ENCODE data around the gene RABGAP1L. TPM values are rescaled to one million over a fixed set of nuclear protein-coding genes. Genes with fewer than 3 reads are reported as not detected.
A peak's percentile ranks its signal among the peaks of the same experiment; 100 is the strongest.

The RABGAP1L gene
- total RNA-seq, 4 donors from 2014 or later, result 170 to 282 (median 182) TPM

DNA sequence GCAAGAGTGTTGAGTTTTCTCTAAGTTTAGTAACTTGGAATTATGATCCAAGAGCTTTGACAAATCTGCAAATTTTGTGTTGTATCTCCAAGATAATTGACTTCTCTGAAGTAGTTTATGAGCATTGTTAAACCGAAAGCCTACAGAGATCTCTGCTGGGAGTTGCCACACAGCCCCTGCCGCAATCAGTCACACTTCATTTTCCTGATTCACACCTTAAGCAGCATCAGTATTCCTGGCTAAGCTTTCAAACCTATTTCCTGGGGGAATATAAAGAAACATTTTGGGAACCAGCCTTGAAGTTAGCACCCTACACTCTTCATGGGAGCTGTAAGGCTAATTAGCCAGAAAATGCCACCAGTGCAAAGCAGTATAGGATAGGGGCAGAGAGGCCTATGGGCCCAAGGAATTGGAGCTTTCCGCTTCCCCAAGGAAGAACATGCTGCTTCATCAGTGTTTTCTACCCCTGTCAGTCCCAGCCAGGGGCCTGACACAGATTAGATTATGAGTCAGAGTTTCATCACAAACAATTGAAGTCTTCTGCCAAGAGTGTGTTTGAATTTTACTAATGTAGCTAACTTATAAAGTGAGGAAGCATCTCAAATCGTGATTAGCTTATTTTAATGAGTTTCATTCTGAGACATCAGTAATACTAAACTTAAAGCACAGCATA is 817.3 kb downstream of the RABGAP1L start:
- Histone ChIP-seq H3K4me1 (peaks cover 0 to 5% (median under 1%) of the 10 kb centered on the region in 4 donors), H3K9me3 (no peaks in the 10 kb centered on the region), H3K27me3 (no peaks in the 10 kb centered on the region), H3K4me3 (no peak overlapping the region), H3K36me3 (peaks cover 0 to 42% (median 0%) of the 10 kb centered on the region in 3 donors), H3K27ac (no peak overlapping the region)
- no peak for DNase-seq
- TF ChIP-seq CTCF (IDR thresholded peaks at IDR 0.05), result no peak
- no peak for TF ChIP-seq POLR2A (IDR thresholded peaks at IDR 0.05)

- Histone ChIP-seq H3K27ac (no peak overlapping the region), H3K4me3 (no peak overlapping the region), H3K36me3 (peaks cover 0 to 49% (median 0%) of the 10 kb centered on the region in 3 donors), H3K27me3 (no peaks in the 10 kb centered on the region), H3K4me1 (no peaks in the 10 kb centered on the region), H3K9me3 (no peaks in the 10 kb centered on the region)
- TF ChIP-seq POLR2A (IDR thresholded peaks at IDR 0.05), result no peak
- TF ChIP-seq CTCF (IDR thresholded peaks at IDR 0.05), result peak; percentile 42 to 79 (median 74)
- no peak for DNase-seq
Measured at GRCh38 chr1:174982971-174983689, 823.8 kb downstream of the RABGAP1L start.

DNA sequence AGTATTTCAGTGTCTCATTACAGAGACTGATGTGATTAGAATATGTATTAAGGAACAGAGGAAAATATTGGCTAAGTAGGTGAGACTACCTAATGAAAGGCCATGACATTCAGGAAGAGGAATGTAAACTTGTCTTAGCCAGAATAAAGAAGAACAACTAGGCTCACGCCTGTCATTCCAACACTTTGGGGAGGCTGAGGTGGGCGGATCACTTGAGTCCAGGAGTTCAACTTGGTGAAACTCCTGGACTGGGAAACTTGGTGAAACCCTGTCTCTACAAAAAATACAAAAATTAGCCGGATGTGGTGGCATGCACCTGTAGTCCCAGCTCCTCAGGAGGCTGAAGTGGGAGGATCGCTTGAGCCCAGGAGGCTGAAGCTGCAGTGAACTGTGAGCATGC is 825.6 kb downstream of the RABGAP1L start:
- DNase-seq, result no peak
- peaks cover 0 to 8% (median 0%) of the 10 kb centered on the region in 4 donors for H3K4me1 ChIP-seq
- peaks cover 0 to 35% (median 0%) of the 10 kb centered on the region in 3 donors for H3K36me3 ChIP-seq
- H3K27ac ChIP-seq, result no peak overlapping the region
- no peak for TF ChIP-seq POLR2A (IDR thresholded peaks at IDR 0.05)
- TF ChIP-seq CTCF (IDR thresholded peaks at IDR 0.05), result no peak
- H3K4me3 ChIP-seq, result no peak overlapping the region
- H3K27me3 ChIP-seq, result no peaks in the 10 kb centered on the region
- no peaks in the 10 kb centered on the region for H3K9me3 ChIP-seq

- Histone ChIP-seq H3K36me3 (peaks cover 0 to 12% (median 0%) of the 10 kb centered on the region in 3 donors), H3K27ac (no peak overlapping the region), H3K4me3 (no peak overlapping the region), H3K9me3 (no peaks in the 10 kb centered on the region), H3K27me3 (no peaks in the 10 kb centered on the region), H3K4me1 (peaks cover 0 to 9% (median 2%) of the 10 kb centered on the region in 4 donors)
- DNase-seq, result no peak
- TF ChIP-seq POLR2A (IDR thresholded peaks at IDR 0.05), result no peak
Measured at GRCh38 chr1:174988539-174988938, 829.2 kb downstream of the RABGAP1L start.

- Histone ChIP-seq H3K27ac (peak overlapping the region in 1 of 4 donors; percentile 57), H3K9me3 (no peaks in the 10 kb centered on the region), H3K36me3 (peaks cover 0 to 12% (median 0%) of the 10 kb centered on the region in 3 donors), H3K4me3 (no peak overlapping the region), H3K4me1 (peaks cover 0 to 9% (median 2%) of the 10 kb centered on the region in 4 donors), H3K27me3 (no peaks in the 10 kb centered on the region)
- DNase-seq, result no peak
- TF ChIP-seq POLR2A (IDR thresholded peaks at IDR 0.05) (no peak), CTCF (IDR thresholded peaks at IDR 0.05) (no peak)
Measured at GRCh38 chr1:174988986-174989385, 829.7 kb downstream of the RABGAP1L start.

Data from Peyer's patch (tissue), 4 donors.